GM21825 (cell line): ENCODE results near the gene N4BP3.

Source experiments
- ATAC-seq: cut with Tn5 transposase; IDR thresholded peaks from one replicate; pipeline ENCODE4 v1.9.1; 2021; ENCODE audit warnings: mild to moderate bottlenecking, moderate library complexity; ENCODE audit not compliant: unreplicated experiment

Gene N4BP3

DNA sequence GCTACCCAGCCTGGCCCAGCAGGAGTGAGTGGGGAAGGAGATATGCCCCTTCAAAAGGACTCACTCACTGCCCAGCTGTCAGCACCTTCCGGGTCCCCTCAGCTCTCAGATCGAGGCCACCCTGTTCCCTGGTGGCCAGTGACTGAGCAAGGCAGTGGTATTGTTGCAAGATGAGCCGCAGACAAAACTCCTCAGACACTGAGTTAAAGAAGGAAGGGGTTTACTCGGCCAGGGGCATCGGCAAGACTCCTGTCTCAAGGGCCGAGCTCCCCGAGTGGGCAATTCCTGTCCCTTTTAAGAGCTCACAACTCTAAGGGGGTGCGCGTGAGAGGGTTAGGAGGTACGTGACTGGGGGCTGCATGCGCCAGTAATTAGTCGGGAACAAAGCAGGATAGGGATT lies 9.7 kb upstream of the N4BP3 start:
- ATAC-seq, result no peak

DNA sequence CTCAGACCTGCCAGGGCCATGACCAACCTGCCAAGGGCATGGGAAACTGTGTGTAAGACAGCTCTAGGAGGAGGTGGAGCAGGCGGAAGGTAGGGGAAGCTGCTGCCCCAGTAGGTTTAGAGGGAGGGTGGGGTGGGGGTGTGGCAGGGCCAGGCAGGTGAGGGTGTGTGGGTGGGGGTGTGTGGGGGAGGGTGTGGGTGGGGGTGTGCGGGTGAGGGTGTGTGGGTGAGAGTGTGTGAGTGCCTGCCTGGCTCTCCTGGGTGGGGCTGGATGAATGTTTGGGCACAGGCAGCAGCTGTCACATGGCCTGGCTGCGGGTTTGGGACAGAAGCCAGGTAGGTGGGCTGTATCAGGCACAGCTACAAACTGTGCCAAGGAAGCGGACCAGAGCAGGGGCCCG lies 8.8 kb upstream of the N4BP3 start:
- no peak for ATAC-seq

DNA sequence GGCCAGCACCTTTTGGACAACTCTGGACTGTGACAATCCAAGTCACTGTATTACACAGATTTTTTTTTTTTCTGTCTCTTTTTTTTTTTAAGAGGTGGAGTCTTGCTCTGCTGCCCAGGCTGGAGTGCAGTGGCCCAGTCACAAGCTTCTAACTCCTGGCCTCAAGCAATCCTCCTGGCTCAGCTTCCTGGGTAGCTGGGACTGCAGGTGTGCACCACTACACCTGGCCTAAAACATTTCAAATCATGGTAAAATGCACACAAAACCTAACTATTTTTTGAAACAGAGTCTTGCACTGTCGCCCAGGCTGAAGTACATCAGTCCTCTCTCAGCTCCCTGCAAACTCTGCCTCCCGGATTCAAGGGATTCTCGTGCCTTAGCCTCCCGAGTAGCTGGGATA lies 7.2 kb upstream of the N4BP3 start:
- no peak for ATAC-seq

DNA sequence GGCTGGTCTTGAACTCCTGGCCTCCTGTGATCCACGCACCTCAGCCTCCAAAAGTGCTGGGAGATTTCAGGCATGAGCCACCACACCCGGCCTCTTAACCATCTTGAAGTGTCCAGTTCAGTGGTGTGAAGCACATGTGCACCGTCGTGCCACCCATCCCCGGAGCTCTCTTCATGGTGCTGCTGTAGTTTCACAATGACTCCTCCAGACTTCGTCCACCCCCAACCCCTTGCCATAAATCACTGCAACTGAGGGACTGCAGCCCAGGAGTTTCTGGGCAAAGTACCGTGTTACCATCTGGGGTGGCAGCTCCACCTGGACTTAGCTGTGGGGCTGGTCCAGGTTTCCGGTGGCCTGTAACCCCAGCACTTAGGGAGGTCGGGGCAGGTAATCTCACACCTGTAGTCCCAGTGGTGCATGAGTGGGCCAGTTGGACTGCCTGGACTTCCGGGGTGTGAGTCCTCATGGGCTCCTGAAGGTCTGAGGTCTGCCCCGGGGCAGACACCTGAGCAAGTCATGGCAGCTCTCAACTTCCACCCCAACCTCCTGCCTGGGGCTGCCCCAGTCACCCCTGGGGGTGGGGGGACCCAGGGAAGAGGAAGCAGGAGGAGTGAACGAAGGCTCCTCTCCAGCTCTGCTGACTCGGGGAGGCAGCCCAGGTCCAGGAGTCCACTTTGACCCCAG lies 6.6 kb upstream of the N4BP3 start:
- ATAC-seq, result no peak

GRCh38 chr5:178107756-178108310 lies 5.5 kb upstream of the N4BP3 start:
- ATAC-seq, result no peak

DNA sequence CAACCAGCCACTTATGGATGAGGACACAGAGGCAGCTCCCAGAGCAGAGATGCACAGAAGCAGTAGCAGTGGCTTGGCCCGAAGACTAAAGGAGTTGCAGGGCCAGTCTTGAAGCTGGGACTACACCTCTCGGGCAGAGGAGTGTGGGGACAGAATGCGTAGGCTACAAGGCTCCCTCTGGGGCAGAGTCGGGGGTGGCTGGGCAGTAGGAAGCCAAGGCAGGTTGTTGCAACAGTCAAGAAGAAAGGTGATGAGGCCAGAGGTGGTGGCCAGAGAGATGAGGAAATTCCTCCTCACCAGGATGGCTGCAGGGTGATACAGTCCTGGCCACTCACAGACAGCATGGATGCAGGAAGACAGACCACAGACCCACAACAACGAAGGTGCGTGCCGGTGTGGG lies 4.9 kb upstream of the N4BP3 start:
- no peak for ATAC-seq

DNA sequence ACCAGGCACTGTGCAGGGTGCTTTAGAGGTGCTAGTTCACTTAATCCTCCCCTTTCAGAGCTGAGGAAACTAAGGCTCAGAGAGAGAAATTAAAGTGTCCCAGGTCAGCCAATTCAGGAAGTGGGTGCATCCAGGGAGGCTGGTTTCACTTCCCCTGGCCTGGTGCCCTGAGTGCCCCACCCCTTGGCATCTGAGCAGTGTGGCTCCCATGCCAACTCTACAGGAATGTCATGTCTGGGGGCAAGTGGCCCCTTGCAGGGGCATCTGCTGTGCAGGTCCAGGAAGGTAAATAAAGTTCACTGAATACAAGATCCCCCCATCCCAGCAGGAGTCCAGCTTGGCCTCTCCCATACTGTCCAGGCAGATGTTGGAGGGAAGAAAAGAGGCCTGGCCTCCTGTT lies 4.4 kb upstream of the N4BP3 start:
- no peak for ATAC-seq

DNA sequence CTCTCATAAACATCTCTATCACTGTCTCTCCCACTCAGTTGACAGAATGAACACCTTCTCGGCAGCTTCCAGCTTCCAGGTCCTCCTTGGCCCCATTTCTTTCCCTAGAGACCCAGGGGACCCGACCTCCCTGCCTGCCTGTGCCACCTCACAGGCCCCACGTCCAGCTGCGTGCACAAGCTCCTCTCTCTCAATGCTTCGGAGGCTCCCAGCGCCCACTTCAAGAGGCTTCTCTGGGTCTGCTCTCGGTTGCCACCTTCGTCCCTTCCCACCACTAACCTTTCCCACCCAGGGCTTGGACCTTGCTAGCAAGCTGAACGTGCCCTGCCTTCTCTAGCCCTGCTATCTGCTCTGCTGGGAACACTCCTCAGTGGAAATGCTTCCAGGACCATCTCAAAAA lies 2.8 kb upstream of the N4BP3 start:
- ATAC-seq, result no peak

GRCh38 chr5:178111925-178112324 lies 1.4 kb upstream of the N4BP3 start:
- no peak for ATAC-seq

DNA sequence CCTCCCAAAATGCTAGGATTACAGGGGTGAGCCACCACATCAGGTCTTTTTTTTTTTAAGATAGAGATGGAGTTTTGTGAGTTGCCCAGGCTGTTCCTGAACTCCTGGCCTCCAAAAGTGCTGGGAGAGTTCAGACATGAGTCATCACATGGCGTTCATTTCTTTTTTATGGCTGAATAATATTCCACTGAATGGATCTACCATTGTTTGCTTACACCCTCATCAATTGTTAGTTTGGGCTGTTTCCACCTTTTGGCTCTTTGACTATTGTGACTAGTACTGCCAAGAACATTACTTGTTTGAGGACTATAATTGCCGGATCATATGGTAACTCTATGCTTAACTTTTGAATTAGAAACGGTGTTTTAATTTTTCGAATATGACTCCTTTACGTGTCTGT lies 787 bp upstream of the N4BP3 start:
- no peak for ATAC-seq

GRCh38 chr5:178113841-178114324 lies 551 bp downstream of the N4BP3 start:
- ATAC-seq, result no peak

DNA sequence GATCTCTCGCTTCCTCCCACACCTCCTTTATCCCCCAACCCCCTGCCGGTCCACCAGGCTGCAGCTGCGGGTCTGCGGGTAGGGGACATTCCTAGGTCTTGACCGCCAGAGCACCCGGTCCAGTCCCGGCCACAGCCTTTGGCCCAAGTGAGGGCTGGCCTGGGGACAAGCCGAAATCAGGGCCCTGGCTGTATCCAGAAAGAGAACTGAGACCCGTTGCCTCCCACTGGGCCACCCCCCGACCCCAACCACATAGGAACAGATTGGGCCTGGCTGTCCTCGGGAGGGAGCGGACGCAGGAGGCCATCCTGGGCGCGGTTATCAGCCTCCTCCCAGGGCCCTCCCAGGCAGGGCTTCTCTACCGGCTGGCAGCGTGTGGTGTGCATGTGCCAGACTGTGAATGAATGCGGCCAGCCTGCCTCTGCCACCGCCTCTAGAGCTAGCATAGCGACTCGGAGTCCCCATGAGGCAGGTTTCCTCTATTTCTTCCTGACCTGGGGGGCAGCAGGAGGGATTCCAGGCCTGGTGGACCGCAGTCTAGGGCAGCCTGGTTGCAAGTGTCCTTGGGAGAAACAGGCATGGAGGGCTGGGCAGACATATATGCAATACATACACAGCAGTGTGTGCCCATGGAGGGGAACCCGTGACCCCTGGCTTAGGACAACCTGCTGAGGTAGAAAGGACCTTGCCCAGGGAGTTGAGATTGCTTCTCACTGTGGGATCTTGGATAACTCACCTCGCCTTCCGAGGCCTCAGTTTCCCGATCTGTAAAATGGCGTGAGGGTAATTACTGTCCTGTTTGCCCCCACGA lies 1.2 kb downstream of the N4BP3 start:
- ATAC-seq, result no peak

DNA sequence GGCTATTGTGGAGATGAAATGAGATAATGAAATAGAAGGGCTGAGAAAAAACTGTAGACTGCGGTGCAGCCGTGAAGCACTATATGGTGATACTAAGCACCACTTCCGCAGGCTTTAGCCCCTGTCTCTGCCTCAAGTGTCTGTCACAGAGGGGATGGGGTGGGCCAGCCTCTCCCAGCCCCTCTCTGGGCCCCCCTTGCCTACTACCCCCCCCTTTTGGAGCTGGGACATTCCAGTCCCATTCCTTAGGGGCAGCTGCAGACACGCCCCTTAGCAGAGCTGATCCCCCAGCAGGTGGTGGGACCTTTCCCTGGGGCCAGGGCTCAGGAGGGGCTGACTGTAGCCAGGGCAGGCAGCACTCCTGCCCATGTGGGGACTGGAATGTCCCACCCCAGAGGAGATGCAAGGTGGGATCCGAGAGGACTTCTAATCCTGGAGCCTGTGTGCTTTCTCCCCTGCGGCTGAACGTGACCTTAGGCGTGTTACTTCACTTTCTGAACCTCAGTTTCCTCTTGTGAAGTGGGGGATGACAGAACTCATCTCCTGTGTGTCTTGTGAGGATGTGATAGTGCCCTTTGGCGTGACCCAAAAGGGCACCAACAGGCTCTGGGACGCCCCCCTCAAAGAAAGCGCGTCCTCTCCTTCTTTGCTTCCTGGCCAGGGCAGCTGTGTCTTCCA lies 1.9 kb downstream of the N4BP3 start:
- no peak for ATAC-seq

DNA sequence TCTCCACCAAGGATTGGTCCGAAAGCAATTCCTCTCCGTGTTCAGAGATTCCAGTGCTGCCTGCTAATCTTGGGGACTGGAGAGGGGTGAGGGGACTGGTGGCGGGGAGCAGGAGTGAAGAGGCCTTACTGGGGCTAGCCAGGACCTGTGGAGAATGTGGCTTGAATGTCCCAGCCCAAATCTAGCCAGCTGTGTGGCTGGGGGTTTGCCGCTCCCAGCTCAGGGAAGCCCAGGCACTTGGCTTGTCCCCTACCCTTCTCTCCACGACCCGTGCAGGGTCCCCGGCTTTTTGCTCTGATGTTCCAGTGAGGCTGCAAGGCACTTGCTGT lies 2.4 kb downstream of the N4BP3 start:
- no peak for ATAC-seq

- ATAC-seq, result peak; percentile 30
Measured at GRCh38 chr5:178116143-178116885, 3.0 kb downstream of the N4BP3 start.

DNA sequence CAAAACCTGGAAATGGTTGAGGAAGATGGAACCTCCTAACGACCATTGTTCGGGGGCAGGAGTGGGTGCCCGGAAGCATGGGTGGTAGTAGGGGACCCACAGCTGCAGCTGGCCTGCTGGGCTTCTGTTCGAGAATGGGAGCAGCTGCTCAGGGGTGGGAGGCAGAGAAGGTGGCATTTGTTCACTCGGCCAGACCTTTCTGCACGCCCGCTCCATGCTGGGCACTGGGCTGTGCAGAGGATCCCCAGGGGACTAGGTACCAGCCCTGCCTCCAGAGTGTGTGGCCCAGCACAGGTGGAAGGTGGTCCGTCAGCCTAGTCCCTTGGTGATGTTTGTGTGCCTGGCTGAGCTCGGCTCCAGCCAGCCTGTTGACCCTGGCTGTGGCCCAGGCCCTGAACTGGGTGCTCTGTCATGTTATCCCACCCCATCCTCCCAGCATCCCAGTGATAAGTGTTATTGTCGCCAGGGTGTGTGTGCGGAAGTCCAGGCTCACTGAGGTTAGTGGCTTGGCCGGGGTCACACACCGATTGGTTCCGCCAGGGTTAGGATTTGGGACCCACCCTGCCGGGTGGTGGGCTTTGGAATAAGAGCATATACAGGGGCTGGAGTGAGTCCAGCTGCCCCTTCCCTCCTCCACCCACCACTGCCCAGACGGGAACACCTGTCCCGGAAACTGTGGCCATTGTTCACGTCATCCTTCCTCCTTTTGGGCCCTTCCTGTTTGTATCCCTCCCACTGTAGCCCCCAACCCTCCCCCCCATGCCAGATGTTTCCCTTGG lies 4.8 kb downstream of the N4BP3 start:
- ATAC-seq, result no peak

GRCh38 chr5:178119915-178120606 lies 6.7 kb downstream of the N4BP3 start:
- ATAC-seq, result no peak

GRCh38 chr5:178120607-178121357 lies 7.5 kb downstream of the N4BP3 start:
- peak; percentile 69 for ATAC-seq
